ENCODE measurements around the gene TSHZ1.

The TSHZ1 gene

GRCh38 chr18:75220551-75221355 is 10.2 kb downstream of the TSHZ1 start:
- H3K27me3 ChIP-seq (ENCODE audit: control insufficient read depth, insufficient read depth, low read length) = no peaks in the 10 kb centered on the region
- H3K9ac ChIP-seq (ENCODE audit: low read depth, low read length) = no peak overlapping the region
- H3K36me3 ChIP-seq (ENCODE audit: control insufficient read depth, insufficient read depth, low read length) = no peaks in the 10 kb centered on the region
- no peaks in the 10 kb centered on the region for H3K4me1 ChIP-seq (ENCODE audit: control insufficient read depth, insufficient read depth, low read length)
- H3K9me3 ChIP-seq (ENCODE audit: control insufficient read depth, insufficient read depth, low read length) = no peaks in the 10 kb centered on the region
- H3K4me3 ChIP-seq (ENCODE audit: low read depth, low read length) = no peak overlapping the region

DNA sequence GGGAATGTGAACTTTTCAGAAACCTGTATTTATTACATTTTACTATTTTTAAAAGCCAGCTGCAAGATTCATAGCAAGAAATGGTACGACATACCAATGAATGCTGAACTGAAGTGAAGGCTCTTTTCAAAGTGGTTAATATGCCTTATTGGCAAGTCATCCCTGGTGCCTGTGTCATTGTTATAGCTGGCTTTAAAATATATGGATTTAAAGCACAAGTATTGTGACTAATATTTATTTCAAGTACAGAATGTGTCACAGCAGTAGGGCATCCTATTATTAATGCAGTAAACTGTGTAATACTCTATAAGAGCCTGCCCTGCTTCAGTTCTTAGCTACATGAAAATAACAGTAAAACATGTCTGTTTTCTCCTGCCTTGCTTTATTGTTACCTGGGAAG is 10.8 kb downstream of the TSHZ1 start:
- Histone ChIP-seq H3K4me1 (ENCODE audit: control insufficient read depth, insufficient read depth, low read length) (no peaks in the 10 kb centered on the region), H3K9ac (ENCODE audit: low read depth, low read length) (no peak overlapping the region), H3K36me3 (ENCODE audit: control insufficient read depth, insufficient read depth, low read length) (no peaks in the 10 kb centered on the region), H3K9me3 (ENCODE audit: control insufficient read depth, insufficient read depth, low read length) (no peaks in the 10 kb centered on the region), H3K27me3 (ENCODE audit: control insufficient read depth, insufficient read depth, low read length) (no peaks in the 10 kb centered on the region), H3K4me3 (ENCODE audit: low read depth, low read length) (no peak overlapping the region)

GRCh38 chr18:75221897-75222296 is 11.3 kb downstream of the TSHZ1 start:
- Histone ChIP-seq H3K36me3 (ENCODE audit: control insufficient read depth, insufficient read depth, low read length) (no peaks in the 10 kb centered on the region), H3K4me1 (ENCODE audit: control insufficient read depth, insufficient read depth, low read length) (no peaks in the 10 kb centered on the region), H3K9ac (ENCODE audit: low read depth, low read length) (no peak overlapping the region), H3K27me3 (ENCODE audit: control insufficient read depth, insufficient read depth, low read length) (no peaks in the 10 kb centered on the region), H3K4me3 (ENCODE audit: low read depth, low read length) (no peak overlapping the region), H3K9me3 (ENCODE audit: control insufficient read depth, insufficient read depth, low read length) (no peaks in the 10 kb centered on the region)

DNA sequence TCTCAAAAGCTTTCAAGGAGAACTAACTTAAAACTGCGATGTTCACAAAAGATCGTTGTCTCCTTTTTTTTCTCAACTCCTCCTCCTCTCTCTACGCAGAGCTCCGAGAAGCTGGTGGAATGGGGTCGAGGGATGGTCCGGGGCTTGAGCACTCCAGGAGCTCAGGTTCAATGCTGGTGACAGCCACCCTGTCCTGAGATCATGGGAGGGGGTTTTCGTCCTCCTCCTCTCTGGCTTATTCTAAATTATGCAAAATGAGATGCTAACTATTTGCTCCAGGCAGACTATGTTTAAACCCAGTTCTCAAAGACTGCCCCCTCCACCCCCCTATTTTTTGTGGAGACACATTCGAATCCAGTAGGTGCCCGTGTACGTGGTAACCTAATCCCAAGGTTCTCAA is 11.8 kb downstream of the TSHZ1 start:
- no peaks in the 10 kb centered on the region for H3K9me3 ChIP-seq (ENCODE audit: control insufficient read depth, insufficient read depth, low read length)
- H3K9ac ChIP-seq (ENCODE audit: low read depth, low read length) = no peak overlapping the region
- H3K4me1 ChIP-seq (ENCODE audit: control insufficient read depth, insufficient read depth, low read length) = no peaks in the 10 kb centered on the region
- H3K36me3 ChIP-seq (ENCODE audit: control insufficient read depth, insufficient read depth, low read length) = no peaks in the 10 kb centered on the region
- H3K27me3 ChIP-seq (ENCODE audit: control insufficient read depth, insufficient read depth, low read length) = no peaks in the 10 kb centered on the region
- no peak overlapping the region for H3K4me3 ChIP-seq (ENCODE audit: low read depth, low read length)

- Histone ChIP-seq H3K4me3 (ENCODE audit: low read depth, low read length) (no peak overlapping the region), H3K27me3 (ENCODE audit: control insufficient read depth, insufficient read depth, low read length) (no peaks in the 10 kb centered on the region), H3K9me3 (ENCODE audit: control insufficient read depth, insufficient read depth, low read length) (no peaks in the 10 kb centered on the region), H3K4me1 (ENCODE audit: control insufficient read depth, insufficient read depth, low read length) (no peaks in the 10 kb centered on the region), H3K9ac (ENCODE audit: low read depth, low read length) (no peak overlapping the region), H3K36me3 (ENCODE audit: control insufficient read depth, insufficient read depth, low read length) (no peaks in the 10 kb centered on the region)
Observed at GRCh38 chr18:75223687-75224347, 13.2 kb downstream of the TSHZ1 start.

- Histone ChIP-seq H3K4me1 (ENCODE audit: control insufficient read depth, insufficient read depth, low read length) (no peaks in the 10 kb centered on the region), H3K4me3 (ENCODE audit: low read depth, low read length) (no peak overlapping the region), H3K9ac (ENCODE audit: low read depth, low read length) (no peak overlapping the region)
Observed at GRCh38 chr18:75226286-75226955, 15.8 kb downstream of the TSHZ1 start.

GRCh38 chr18:75226956-75227316 is 16.3 kb downstream of the TSHZ1 start:
- Histone ChIP-seq H3K9ac (ENCODE audit: low read depth, low read length) (no peak overlapping the region), H3K36me3 (ENCODE audit: control insufficient read depth, insufficient read depth, low read length) (no peaks in the 10 kb centered on the region), H3K27me3 (ENCODE audit: control insufficient read depth, insufficient read depth, low read length) (no peaks in the 10 kb centered on the region), H3K4me3 (ENCODE audit: low read depth, low read length) (no peak overlapping the region), H3K9me3 (ENCODE audit: control insufficient read depth, insufficient read depth, low read length) (no peaks in the 10 kb centered on the region), H3K4me1 (ENCODE audit: control insufficient read depth, insufficient read depth, low read length) (no peaks in the 10 kb centered on the region)

More at GRCh38 chr18:75226286-75226955, 15.8 kb downstream of the TSHZ1 start:
- H3K9me3 ChIP-seq (ENCODE audit: control insufficient read depth, insufficient read depth, low read length) = no peaks in the 10 kb centered on the region
- no peaks in the 10 kb centered on the region for H3K27me3 ChIP-seq (ENCODE audit: control insufficient read depth, insufficient read depth, low read length)
- no peaks in the 10 kb centered on the region for H3K36me3 ChIP-seq (ENCODE audit: control insufficient read depth, insufficient read depth, low read length)

GRCh38 chr18:75227535-75228296 is 17.1 kb downstream of the TSHZ1 start:
- H3K4me3 ChIP-seq (ENCODE audit: low read depth, low read length) = no peak overlapping the region
- H3K9ac ChIP-seq (ENCODE audit: low read depth, low read length) = no peak overlapping the region
- H3K27me3 ChIP-seq (ENCODE audit: control insufficient read depth, insufficient read depth, low read length) = no peaks in the 10 kb centered on the region
- H3K4me1 ChIP-seq (ENCODE audit: control insufficient read depth, insufficient read depth, low read length) = no peaks in the 10 kb centered on the region
- no peaks in the 10 kb centered on the region for H3K9me3 ChIP-seq (ENCODE audit: control insufficient read depth, insufficient read depth, low read length)
- no peaks in the 10 kb centered on the region for H3K36me3 ChIP-seq (ENCODE audit: control insufficient read depth, insufficient read depth, low read length)

DNA sequence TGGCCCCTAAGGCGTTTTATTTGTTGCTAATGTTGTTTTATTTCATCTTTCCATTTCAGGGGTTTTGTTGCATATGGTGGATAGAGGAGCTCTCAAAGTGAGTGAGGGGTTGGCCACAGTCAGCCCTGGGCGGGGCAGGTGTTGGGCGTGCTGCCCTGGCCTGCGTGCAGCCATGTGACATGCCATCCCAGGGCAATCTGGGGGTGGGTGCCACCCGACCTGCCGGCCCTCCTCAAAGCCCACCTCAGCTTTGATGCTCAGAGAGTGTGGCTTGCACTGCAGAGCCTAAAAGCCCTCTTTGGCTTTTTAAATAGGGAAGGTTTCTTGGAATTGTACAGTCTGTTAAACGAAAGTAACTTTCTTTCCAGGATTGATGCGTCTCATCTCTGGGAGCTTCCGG is 18.4 kb downstream of the TSHZ1 start:
- no peak overlapping the region for H3K9ac ChIP-seq (ENCODE audit: low read depth, low read length)

DNA sequence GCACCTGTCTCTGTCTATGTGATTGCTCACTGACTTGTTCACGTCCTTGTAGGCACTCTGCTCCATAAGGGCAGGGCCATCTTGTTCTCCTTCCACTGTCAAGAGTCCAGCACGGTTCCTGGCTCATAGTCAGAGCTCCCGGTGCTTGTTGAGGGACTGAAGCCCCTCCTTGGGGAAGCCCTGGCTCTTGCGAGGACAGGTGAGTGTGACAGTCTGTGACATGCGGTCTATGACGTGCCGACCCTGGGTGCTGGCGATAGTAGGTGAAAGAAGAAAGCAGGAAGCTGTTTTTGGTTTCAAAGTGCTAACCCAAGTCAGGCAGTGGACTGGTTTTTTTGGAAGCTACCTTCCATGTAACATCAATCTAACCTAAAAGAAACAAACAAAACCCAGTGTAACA is 18.8 kb downstream of the TSHZ1 start:
- Histone ChIP-seq H3K27me3 (ENCODE audit: control insufficient read depth, insufficient read depth, low read length) (no peaks in the 10 kb centered on the region), H3K36me3 (ENCODE audit: control insufficient read depth, insufficient read depth, low read length) (no peaks in the 10 kb centered on the region), H3K9me3 (ENCODE audit: control insufficient read depth, insufficient read depth, low read length) (no peaks in the 10 kb centered on the region), H3K4me1 (ENCODE audit: control insufficient read depth, insufficient read depth, low read length) (no peaks in the 10 kb centered on the region), H3K9ac (ENCODE audit: low read depth, low read length) (no peak overlapping the region), H3K4me3 (ENCODE audit: low read depth, low read length) (no peak overlapping the region)

More for the DNA sequence above, 18.4 kb downstream of the TSHZ1 start:
- Histone ChIP-seq H3K4me1 (ENCODE audit: control insufficient read depth, insufficient read depth, low read length) (no peaks in the 10 kb centered on the region), H3K9me3 (ENCODE audit: control insufficient read depth, insufficient read depth, low read length) (no peaks in the 10 kb centered on the region), H3K27me3 (ENCODE audit: control insufficient read depth, insufficient read depth, low read length) (no peaks in the 10 kb centered on the region), H3K4me3 (ENCODE audit: low read depth, low read length) (no peak overlapping the region), H3K36me3 (ENCODE audit: control insufficient read depth, insufficient read depth, low read length) (no peaks in the 10 kb centered on the region)

DNA sequence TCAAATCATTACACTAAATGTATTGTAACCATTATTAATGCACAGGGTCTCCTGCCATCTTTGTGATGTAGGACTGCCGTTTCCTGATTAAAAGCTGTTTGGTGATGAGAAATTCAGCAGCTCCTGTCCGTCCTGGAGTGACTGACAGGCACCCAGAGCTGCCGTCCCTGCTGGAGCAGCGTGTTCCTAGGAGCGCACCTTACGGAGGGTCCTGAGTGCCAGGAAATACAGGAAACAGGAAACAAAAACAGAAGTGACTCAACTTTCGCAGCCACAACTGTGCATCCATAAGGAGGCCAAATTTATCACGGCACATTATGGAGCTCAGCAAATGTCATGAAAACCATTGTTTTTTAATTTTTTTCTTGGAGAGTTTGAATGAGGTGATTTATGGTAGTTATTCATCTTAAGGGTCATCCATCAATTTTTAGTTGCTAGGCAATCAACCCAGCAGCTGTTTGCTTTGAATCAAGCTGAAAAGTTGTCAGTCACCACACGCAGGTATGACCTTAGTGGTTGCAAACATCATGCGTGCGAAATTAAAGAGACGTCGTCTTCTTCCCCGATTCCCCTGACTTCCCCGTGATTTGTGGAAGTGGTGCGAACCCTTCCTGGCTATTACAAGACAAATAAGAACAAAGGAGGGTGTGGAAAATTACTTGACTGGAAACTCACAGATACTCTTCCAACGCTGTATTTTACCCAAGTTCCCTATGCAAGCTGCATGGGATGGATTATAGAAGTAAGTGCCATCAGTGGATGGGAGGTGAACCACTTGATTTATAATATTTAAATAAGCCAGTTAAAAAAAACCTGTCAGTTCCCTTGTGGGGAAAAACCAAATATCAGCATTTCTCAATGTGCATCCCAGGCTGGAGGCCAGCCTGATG is 19.8 kb downstream of the TSHZ1 start:
- H3K4me3 ChIP-seq (ENCODE audit: low read depth, low read length) = no peak overlapping the region
- no peaks in the 10 kb centered on the region for H3K9me3 ChIP-seq (ENCODE audit: control insufficient read depth, insufficient read depth, low read length)
- H3K9ac ChIP-seq (ENCODE audit: low read depth, low read length) = no peak overlapping the region
- H3K4me1 ChIP-seq (ENCODE audit: control insufficient read depth, insufficient read depth, low read length) = no peaks in the 10 kb centered on the region
- no peaks in the 10 kb centered on the region for H3K36me3 ChIP-seq (ENCODE audit: control insufficient read depth, insufficient read depth, low read length)
- H3K27me3 ChIP-seq (ENCODE audit: control insufficient read depth, insufficient read depth, low read length) = no peaks in the 10 kb centered on the region

All from iPS-15b (cell line).